IPS DF 4.7 (cell line): ENCODE results near the gene SPATS2L.

ENCODE experiments used
- DNase-seq: peaks from one replicate; pipeline ENCODE4 v3.0.0-alpha.2; 2013; ENCODE audit warnings: low spot score; ENCODE audit errors: extremely low read depth

SPATS2L gene

GRCh38 chr2:200306196-200306930 lies at the start of gene SPATS2L:
Gene SPATS2L, plus strand, starts transcription at chr2:200306693. Its CDS starts 82,552 bp downstream, at chr2:200389245.
- no peak for DNase-seq

GRCh38 chr2:200257570-200257969 lies 48.9 kb upstream of the SPATS2L start:
- no peak for DNase-seq

- no peak for DNase-seq
Observed at GRCh38 chr2:200258081-200258480, 48.4 kb upstream of the SPATS2L start.

- DNase-seq = no peak
Observed at GRCh38 chr2:200258881-200259576, 47.5 kb upstream of the SPATS2L start.

GRCh38 chr2:200259577-200259957 lies 46.9 kb upstream of the SPATS2L start:
- DNase-seq = no peak

- no peak for DNase-seq
Observed at GRCh38 chr2:200262047-200262446, 44.4 kb upstream of the SPATS2L start.

- DNase-seq = no peak
Observed at GRCh38 chr2:200263279-200263678, 43.2 kb upstream of the SPATS2L start.

- no peak for DNase-seq
Observed at GRCh38 chr2:200264631-200265030, 41.9 kb upstream of the SPATS2L start.

- no peak for DNase-seq
Observed at GRCh38 chr2:200266406-200266805, 40.1 kb upstream of the SPATS2L start.

GRCh38 chr2:200267350-200267749 lies 39.1 kb upstream of the SPATS2L start:
- DNase-seq = no peak

- DNase-seq = no peak
Observed at GRCh38 chr2:200270732-200271131, 35.8 kb upstream of the SPATS2L start.

- DNase-seq = no peak
Observed at GRCh38 chr2:200272320-200272719, 34.2 kb upstream of the SPATS2L start.

GRCh38 chr2:200274116-200275075 lies 32.1 kb upstream of the SPATS2L start:
- no peak for DNase-seq

GRCh38 chr2:200275295-200276013 lies 31.0 kb upstream of the SPATS2L start:
- no peak for DNase-seq

GRCh38 chr2:200276472-200276871 lies 30.0 kb upstream of the SPATS2L start:
- no peak for DNase-seq

GRCh38 chr2:200278694-200279316 lies 27.7 kb upstream of the SPATS2L start:
- no peak for DNase-seq

GRCh38 chr2:200279857-200280256 lies 26.6 kb upstream of the SPATS2L start:
- DNase-seq = no peak

- DNase-seq = no peak
Observed at GRCh38 chr2:200286578-200286977, 19.9 kb upstream of the SPATS2L start.

GRCh38 chr2:200288670-200289429 lies 17.6 kb upstream of the SPATS2L start:
- DNase-seq = no peak

GRCh38 chr2:200296118-200296517 lies 10.4 kb upstream of the SPATS2L start:
- DNase-seq = no peak
